ENCODE measurements around the gene PPEF2. TPM values are rescaled to one million over a fixed set of nuclear protein-coding genes. Genes with fewer than 3 reads are reported as not detected.

Gene PPEF2
- polyA plus RNA-seq, 3 donors, result 0.25 TPM; not detected in 2

GRCh38 chr4:75834095-75834771 is 68.0 kb downstream of the PPEF2 start:
- Mint-ChIP-seq H3K9me3 (peaks cover 2 to 18% (median 12%) of the 10 kb centered on the region in 7 donors), H3K4me3 (no peak overlapping the region), H3K4me1 (peaks cover 11% of the 10 kb centered on the region), H3K27me3 (ENCODE audit: low read depth in 3 of 3) (peaks cover 0 to 2% (median 0%) of the 10 kb centered on the region in 3 donors), H3K36me3 (peaks cover 0 to 2% of the 10 kb centered on the region in 2 donors), H3K27ac (no peak overlapping the region)
- Histone ChIP-seq H3K4me3 (replicated peaks in 1 of 3; ENCODE audit: low read depth in 2 of 3, low read length in 3 of 3) (no peak overlapping the region), H3K4me1 (ENCODE audit: control insufficient read depth in 1 of 2, insufficient read depth in 2 of 2, low read length in 2 of 2) (peaks cover 11% of the 10 kb centered on the region in 2 donors), H3K27ac (ENCODE audit: low read depth in 1 of 2, low read length in 2 of 2) (no peak overlapping the region), H4K20me1 (ENCODE audit: insufficient read depth, low read length) (no peaks in the 10 kb centered on the region), H3K27me3 (ENCODE audit: control insufficient read depth in 2 of 2, insufficient read depth in 2 of 2, low read length in 2 of 2) (no peaks in the 10 kb centered on the region), H3K79me2 (ENCODE audit: insufficient read depth, low read length) (no peaks in the 10 kb centered on the region), H3K9me3 (replicated peaks in 1 of 2; ENCODE audit: control insufficient read depth in 1 of 2, insufficient read depth in 1 of 2, low read length in 2 of 2) (peaks cover 8% of the 10 kb centered on the region in 2 donors), H3K4me2 (replicated peaks; ENCODE audit: extremely low read depth, low read length, poor library complexity, severe bottlenecking) (no peak overlapping the region), H3K36me3 (replicated peaks in 1 of 2; ENCODE audit: control insufficient read depth in 1 of 2, insufficient read depth in 2 of 2, low read length in 2 of 2) (no peaks in the 10 kb centered on the region), H3K9ac (ENCODE audit: insufficient read depth, low read length, poor library complexity, severe bottlenecking) (no peak overlapping the region), H2AFZ (ENCODE audit: insufficient read depth, low read depth, low read length, poor library complexity, severe bottlenecking) (no peak overlapping the region)
- WGBS (ENCODE audit: insufficient coverage), result 100% methylated on average over 1 of the region's 1 CpG
- TF ChIP-seq CTCF (IDR thresholded peaks at IDR 0.05), result no peak
- intact Hi-C loops (cut with micrococcal nuclease), result no loop called here
- no peak for DNase-seq

GRCh38 chr4:75831856-75832405 is 70.3 kb downstream of the PPEF2 start:
- intact Hi-C loops (cut with micrococcal nuclease), result no loop called here

More at GRCh38 chr4:75831856-75832405, 70.3 kb downstream of the PPEF2 start:
- Histone ChIP-seq H3K9ac (ENCODE audit: insufficient read depth, low read length, poor library complexity, severe bottlenecking) (no peak overlapping the region), H3K79me2 (ENCODE audit: insufficient read depth, low read length) (no peaks in the 10 kb centered on the region), H3K4me1 (ENCODE audit: control insufficient read depth in 1 of 2, insufficient read depth in 2 of 2, low read length in 2 of 2) (peaks cover 11% of the 10 kb centered on the region in 2 donors), H3K27ac (ENCODE audit: low read depth in 1 of 2, low read length in 2 of 2) (peak overlapping the region in 1 of 2 donors; percentile 9), H3K27me3 (ENCODE audit: control insufficient read depth in 2 of 2, insufficient read depth in 2 of 2, low read length in 2 of 2) (no peaks in the 10 kb centered on the region), H3K4me3 (replicated peaks in 1 of 3; ENCODE audit: low read depth in 2 of 3, low read length in 3 of 3) (no peak overlapping the region), H3K9me3 (replicated peaks in 1 of 2; ENCODE audit: control insufficient read depth in 1 of 2, insufficient read depth in 1 of 2, low read length in 2 of 2) (peaks cover 8% of the 10 kb centered on the region in 2 donors), H3K4me2 (replicated peaks; ENCODE audit: extremely low read depth, low read length, poor library complexity, severe bottlenecking) (peak overlapping the region; percentile 8), H4K20me1 (ENCODE audit: insufficient read depth, low read length) (no peaks in the 10 kb centered on the region), H3K36me3 (replicated peaks in 1 of 2; ENCODE audit: control insufficient read depth in 1 of 2, insufficient read depth in 2 of 2, low read length in 2 of 2) (no peaks in the 10 kb centered on the region), H2AFZ (ENCODE audit: insufficient read depth, low read depth, low read length, poor library complexity, severe bottlenecking) (peak overlapping the region; percentile 36)
- no peak for TF ChIP-seq CTCF (IDR thresholded peaks at IDR 0.05)
- WGBS (ENCODE audit: insufficient coverage), result 80% methylated on average over 1 of the region's 2 CpGs
- H3K36me3 Mint-ChIP-seq, result peaks cover 0 to 2% of the 10 kb centered on the region in 2 donors
- peaks cover 11% of the 10 kb centered on the region for H3K4me1 Mint-ChIP-seq
- H3K27me3 Mint-ChIP-seq (ENCODE audit: low read depth in 3 of 3), result peaks cover 0 to 5% (median 0%) of the 10 kb centered on the region in 3 donors
- H3K4me3 Mint-ChIP-seq, result peak overlapping the region in 1 of 2 donors; percentile 78
- H3K9me3 Mint-ChIP-seq, result peaks cover 2 to 18% (median 12%) of the 10 kb centered on the region in 7 donors
- peak; percentile 42 to 47 (median 46) for DNase-seq
- peak overlapping the region; percentile 21 to 80 (median 64) for H3K27ac Mint-ChIP-seq
